HG03575 (cell line): ENCODE data around the gene CLDN34.
A peak's percentile ranks its signal among the peaks of the same experiment; 100 is the strongest.

Source experiments
- ATAC-seq: cut with Tn5 transposase; IDR thresholded peaks from one replicate; pipeline ENCODE4 v1.9.1; 2021; ENCODE audit not compliant: unreplicated experiment, insufficient number of reproducible peaks, low FRiP score; ENCODE audit errors: extremely low read depth

CLDN34 gene

GRCh38 chrX:9966775-9967408, at the start of gene CLDN34:
Gene CLDN34, plus strand, starts transcription at chrX:9967358. Its CDS starts 0 bp downstream, at chrX:9967358.
- no peak for ATAC-seq

GRCh38 chrX:9917861-9918260, 49.3 kb upstream of the CLDN34 start:
- no peak for ATAC-seq

- no peak for ATAC-seq
These were observed 47.5 kb upstream of the CLDN34 start for GRCh38 chrX:9919632-9920172.

- no peak for ATAC-seq
These were observed 45.8 kb upstream of the CLDN34 start for GRCh38 chrX:9921407-9921806.

- ATAC-seq = no peak
These were observed 43.8 kb upstream of the CLDN34 start for GRCh38 chrX:9923357-9923756.

- no peak for ATAC-seq
These were observed 41.2 kb upstream of the CLDN34 start for GRCh38 chrX:9926002-9926401.

- no peak for ATAC-seq
These were observed 39.3 kb upstream of the CLDN34 start for GRCh38 chrX:9927698-9928482.

- no peak for ATAC-seq
These were observed 31.7 kb upstream of the CLDN34 start for GRCh38 chrX:9935436-9935835.

GRCh38 chrX:9937761-9938160, 29.4 kb upstream of the CLDN34 start:
- no peak for ATAC-seq

- no peak for ATAC-seq
These were observed 28.6 kb upstream of the CLDN34 start for GRCh38 chrX:9938516-9938915.

- ATAC-seq = no peak
These were observed 26.7 kb upstream of the CLDN34 start for GRCh38 chrX:9940421-9940820.

- peak; percentile 89 for ATAC-seq
These were observed 25.1 kb upstream of the CLDN34 start for GRCh38 chrX:9942086-9942485.

- no peak for ATAC-seq
These were observed 23.7 kb upstream of the CLDN34 start for GRCh38 chrX:9943420-9943819.

- no peak for ATAC-seq
These were observed 19.9 kb upstream of the CLDN34 start for GRCh38 chrX:9947131-9947794.

- no peak for ATAC-seq
These were observed 18.8 kb upstream of the CLDN34 start for GRCh38 chrX:9948406-9948805.

- ATAC-seq = no peak
These were observed 14.9 kb upstream of the CLDN34 start for GRCh38 chrX:9952300-9952699.

GRCh38 chrX:9953396-9953795, 13.8 kb upstream of the CLDN34 start:
- ATAC-seq = no peak

- no peak for ATAC-seq
These were observed 11.7 kb upstream of the CLDN34 start for GRCh38 chrX:9955506-9955905.

GRCh38 chrX:9957743-9958142, 9.4 kb upstream of the CLDN34 start:
- no peak for ATAC-seq

GRCh38 chrX:9958183-9958582, 9.0 kb upstream of the CLDN34 start:
- ATAC-seq = no peak
